Neuronal stem cell (in vitro differentiated cells): ENCODE results near the gene PLD4.
A peak's percentile ranks its signal among the peaks of the same experiment; 100 is the strongest.

ENCODE experiments used
- DNase-seq: peaks from one replicate; pipeline ENCODE4 v3.0.0-alpha.2; 2013; ENCODE audit warnings: low spot score
- H2AFZ ChIP-seq: one replicate; pipeline ENCODE4 v1.6.1; 2013; ENCODE audit warnings: mild to moderate bottlenecking, low read length, inconsistent platforms
- H2AK5ac ChIP-seq: 2 replicates; pipeline ENCODE4 v1.6.1; 2013; ENCODE audit warnings: low read depth, mild to moderate bottlenecking, inconsistent platforms, low read length, moderate library complexity, mixed read lengths
- H2BK120ac ChIP-seq: 2 replicates; pipeline ENCODE4 v1.6.1; 2013; ENCODE audit warnings: low read depth, mild to moderate bottlenecking, inconsistent platforms, low read length, moderate library complexity, mixed read lengths
- H2BK12ac ChIP-seq: one replicate; pipeline ENCODE4 v1.6.1; 2013; ENCODE audit warnings: low read length, inconsistent platforms
- H2BK15ac ChIP-seq: 2 replicates; pipeline ENCODE4 v1.6.1; 2013; ENCODE audit warnings: mild to moderate bottlenecking, low read length, inconsistent platforms, mixed read lengths
- H2BK5ac ChIP-seq: one replicate; pipeline ENCODE4 v1.6.1; 2013; ENCODE audit warnings: inconsistent platforms, mild to moderate bottlenecking, low read length, moderate library complexity
- H3K14ac ChIP-seq: one replicate; pipeline ENCODE4 v1.6.1; 2013; ENCODE audit warnings: low read length, inconsistent platforms
- H3K18ac ChIP-seq: 2 replicates; pipeline ENCODE4 v1.6.1; 2013; ENCODE audit warnings: low read length, inconsistent platforms
- H3K23ac ChIP-seq: 2 replicates; pipeline ENCODE4 v1.6.1; 2013; ENCODE audit warnings: low read depth, mild to moderate bottlenecking, mixed read lengths, low read length, inconsistent platforms; ENCODE audit not compliant: poor library complexity
- H3K27ac ChIP-seq: replicated peaks from 3 replicates; pipeline ENCODE4 v1.5.1; 2013; ENCODE audit warnings: low read length, inconsistent platforms
- H3K27me3 ChIP-seq, 3 experiments: 2 replicates each; pipeline ENCODE4 v1.6.1; 2013; ENCODE audit warnings: low read length in 3 of 3, mild to moderate bottlenecking in 2 of 3, inconsistent platforms in 1 of 3, low read depth in 1 of 3, mixed read lengths in 1 of 3, moderate library complexity in 1 of 3; ENCODE audit not compliant: control insufficient read depth in 3 of 3, insufficient read depth in 3 of 3
- H3K36me3 ChIP-seq, 2 donors: replicated peaks in 1 of 2; 2 replicates each; pipeline ENCODE4 v1.6.1; 2013; ENCODE audit warnings: low read length in 2 of 2; ENCODE audit not compliant: control insufficient read depth in 2 of 2, insufficient read depth in 2 of 2
- H3K4ac ChIP-seq: 2 replicates; pipeline ENCODE4 v1.6.1; 2013; ENCODE audit warnings: inconsistent platforms, mild to moderate bottlenecking, low read length, moderate library complexity
- H3K4me1 ChIP-seq, 2 donors: 1 replicate in 1 of 2; 2 replicates in 1 of 2; pipeline ENCODE4 v1.6.1; 2013; ENCODE audit warnings: low read length in 2 of 2, low read depth in 1 of 2; ENCODE audit not compliant: control insufficient read depth in 2 of 2, insufficient read depth in 1 of 2
- H3K4me2 ChIP-seq: one replicate; pipeline ENCODE4 v1.6.1; 2013; ENCODE audit warnings: mild to moderate bottlenecking, low read length, inconsistent platforms; ENCODE audit not compliant: insufficient read depth, poor library complexity, severe bottlenecking
- H3K4me3 ChIP-seq, 2 donors: 2 replicates each; pipeline ENCODE4 v1.5.1; 2013; ENCODE audit warnings: low read length in 2 of 2, mild to moderate bottlenecking in 2 of 2, inconsistent platforms in 1 of 2, moderate library complexity in 1 of 2
- H3K79me1 ChIP-seq: one replicate; pipeline ENCODE4 v1.6.1; 2013; ENCODE audit warnings: low read depth, mild to moderate bottlenecking, inconsistent platforms, low read length, moderate library complexity
- H3K9ac ChIP-seq: one replicate; pipeline ENCODE4 v1.6.1; 2013; ENCODE audit warnings: mild to moderate bottlenecking, low read depth, low read length, inconsistent platforms; ENCODE audit not compliant: poor library complexity
- H3K9me3 ChIP-seq, 2 donors: replicated peaks in 1 of 2; 2 replicates each; pipeline versions ENCODE3 to v1.6.1; 2013; ENCODE audit warnings: low read length in 2 of 2, mild to moderate bottlenecking in 2 of 2, inconsistent platforms in 1 of 2, low read depth in 1 of 2, mixed read lengths in 1 of 2, moderate library complexity in 1 of 2; ENCODE audit not compliant: control insufficient read depth in 2 of 2, insufficient read depth in 1 of 2
- H4K8ac ChIP-seq: one replicate; pipeline ENCODE4 v1.6.1; 2013; ENCODE audit warnings: low read depth, mild to moderate bottlenecking, inconsistent platforms, low read length, moderate library complexity
- H4K91ac ChIP-seq: one replicate; pipeline ENCODE4 v1.6.1; 2013; ENCODE audit warnings: low read length, low read depth, mild to moderate bottlenecking, inconsistent platforms; ENCODE audit not compliant: poor library complexity
- WGBS, 2 donors: extraction: QIAGEN DNeasy Blood & Tissue Kit; methylation state at CpG; one replicate each; pipeline ENCODE4 v1.1.7; 2013; ENCODE audit warnings: missing lambda C conversion rate in 2 of 2, mixed read lengths in 1 of 2; ENCODE audit not compliant: insufficient read length in 2 of 2, insufficient replicate concordance in 1 of 2; ENCODE audit errors: extremely low coverage in 2 of 2; 5-methylcytosine and 5-hydroxymethylcytosine counted together

The PLD4 gene

GRCh38 chr14:104931771-104932675 lies 7.3 kb downstream of the PLD4 start:
- Histone ChIP-seq H3K18ac (peak overlapping the region; percentile 94), H3K27ac (no peak overlapping the region), H3K79me1 (peaks cover 3% of the 10 kb centered on the region), H2AFZ (peak overlapping the region; percentile 93), H3K36me3 (no peaks in the 10 kb centered on the region), H3K4me1 (peaks cover 0 to 12% of the 10 kb centered on the region in 2 donors), H2BK5ac (peak overlapping the region; percentile 66), H3K4me3 (peak overlapping the region in 1 of 2 donors; percentile 68), H3K14ac (peak overlapping the region; percentile 38), H3K27me3 (peaks cover 17 to 71% (median 47%) of the 10 kb centered on the region in 3 experiments), H3K4me2 (peak overlapping the region; percentile 86), H3K4ac (no peak overlapping the region), H4K91ac (no peak overlapping the region), H2BK12ac (peak overlapping the region; percentile 58), H2AK5ac (peak overlapping the region; percentile 98), H3K9me3 (no peaks in the 10 kb centered on the region), H3K9ac (peak overlapping the region; percentile 70), H4K8ac (peak overlapping the region; percentile 43), H3K23ac (peak overlapping the region; percentile 91), H2BK15ac (peak overlapping the region; percentile 92), H2BK120ac (peak overlapping the region; percentile 47)
- no CpG with 5 or more reads among the region's 64 CpGs for WGBS, 2 donors
- no peak for DNase-seq

GRCh38 chr14:104932676-104933631 lies 8.3 kb downstream of the PLD4 start:
- Histone ChIP-seq H3K14ac (peak overlapping the region; percentile 38), H4K91ac (no peak overlapping the region), H3K4me2 (peak overlapping the region; percentile 86), H3K79me1 (peaks cover 3% of the 10 kb centered on the region), H3K18ac (peak overlapping the region; percentile 94), H3K4me1 (peaks cover 0 to 12% of the 10 kb centered on the region in 2 donors), H3K27ac (no peak overlapping the region), H3K23ac (peak overlapping the region; percentile 80), H2BK120ac (peak overlapping the region; percentile 47), H3K36me3 (no peaks in the 10 kb centered on the region), H2BK15ac (peak overlapping the region; percentile 92), H2BK12ac (peak overlapping the region; percentile 58), H3K9ac (peak overlapping the region; percentile 60), H3K27me3 (peaks cover 17 to 80% (median 49%) of the 10 kb centered on the region in 3 experiments), H4K8ac (peak overlapping the region; percentile 43), H3K9me3 (no peaks in the 10 kb centered on the region), H3K4me3 (peak overlapping the region; percentile 28 to 68), H2BK5ac (no peak overlapping the region), H2AK5ac (peak overlapping the region; percentile 98), H3K4ac (no peak overlapping the region), H2AFZ (peak overlapping the region; percentile 93)
- DNase-seq = peak; percentile 86
- WGBS, 2 donors = no CpG with 5 or more reads among the region's 100 CpGs

- no peak overlapping the region for H3K23ac ChIP-seq
- no CpG with 5 or more reads among the region's 42 CpGs for WGBS, 2 donors
- DNase-seq = peak; percentile 45
These were observed 9.4 kb downstream of the PLD4 start for GRCh38 chr14:104933746-104934733.

More at GRCh38 chr14:104933746-104934733, 9.4 kb downstream of the PLD4 start:
- Histone ChIP-seq H2AFZ (peak overlapping the region; percentile 53), H3K14ac (peak overlapping the region; percentile 22), H3K9ac (peak overlapping the region; percentile 81), H3K36me3 (no peaks in the 10 kb centered on the region), H3K4ac (no peak overlapping the region), H2BK12ac (peak overlapping the region; percentile 8), H3K27ac (no peak overlapping the region), H3K9me3 (no peaks in the 10 kb centered on the region), H2BK5ac (no peak overlapping the region), H2BK120ac (no peak overlapping the region), H3K18ac (peak overlapping the region; percentile 86), H4K91ac (no peak overlapping the region), H3K27me3 (peaks cover 17 to 85% (median 52%) of the 10 kb centered on the region in 3 experiments), H3K4me3 (peak overlapping the region; percentile 39 to 77), H2AK5ac (peak overlapping the region; percentile 59), H2BK15ac (peak overlapping the region; percentile 72), H4K8ac (no peak overlapping the region), H3K4me1 (peaks cover 0 to 12% of the 10 kb centered on the region in 2 donors), H3K4me2 (peak overlapping the region; percentile 58), H3K79me1 (peaks cover 3% of the 10 kb centered on the region)
